HepG2 (cell line): ENCODE data around the gene SLC6A6. TPM values are rescaled to one million over a fixed set of nuclear protein-coding genes. Genes with fewer than 3 reads are reported as not detected.

Source experiments
- AGO1 ChIP-seq: fragments of 200-400 bp; formaldehyde crosslinking; IDR thresholded peaks from 2 replicates; pipeline ENCODE4 v1.6.1; 2017; ENCODE audit warnings: mild to moderate bottlenecking, low read depth, low read length, moderate library complexity; ENCODE audit not compliant: poor library complexity, severe bottlenecking
- CBFB ChIP-seq: sonication (generic); formaldehyde crosslinking; IDR thresholded peaks from 2 replicates; pipeline ENCODE4 v1.4.0; 2020; ENCODE audit warnings: missing genetic modification reagents
- CENPX ChIP-seq: sonication (generic); formaldehyde crosslinking; IDR thresholded peaks from 2 replicates; pipeline ENCODE4 v1.9.0; 2021; ENCODE audit warnings: mild to moderate bottlenecking, missing genetic modification reagents, moderate library complexity
- DNMT1 ChIP-seq: sonication (generic); formaldehyde crosslinking; IDR thresholded peaks from 2 replicates; pipeline ENCODE4 v1.5.1; 2020; ENCODE audit warnings: mild to moderate bottlenecking, missing genetic modification reagents
- ESRRA ChIP-seq: sonication (generic); formaldehyde crosslinking; IDR thresholded peaks from 2 replicates; pipeline ENCODE4 v1.5.1; 2020; ENCODE audit warnings: mild to moderate bottlenecking, low read depth, missing genetic modification reagents
- GMEB2 ChIP-seq: IDR thresholded peaks from 2 replicates; pipeline ENCODE4 v1.6.1; 2016; ENCODE audit warnings: missing biosample characterization, missing genetic modification reagents, low read depth
- JUN ChIP-seq: sonication (generic); formaldehyde crosslinking; IDR thresholded peaks from 2 replicates; pipeline ENCODE4 v1.4.0; 2020; ENCODE audit warnings: mild to moderate bottlenecking, missing genetic modification reagents
- JUND ChIP-seq: sonication (generic); formaldehyde crosslinking; IDR thresholded peaks from 2 replicates; pipeline ENCODE4 v1.8.0; 2022; ENCODE audit warnings: mild to moderate bottlenecking, missing genetic modification reagents
- KDM4B ChIP-seq: sonication (generic); formaldehyde crosslinking; IDR thresholded peaks from 2 replicates; pipeline ENCODE4 v1.4.0; 2020; ENCODE audit warnings: missing genetic modification reagents
- MNT ChIP-seq: fragments of 450-650 bp; IDR thresholded peaks from 2 replicates; pipeline ENCODE4 v1.6.1; 2016
- MXI1 ChIP-seq: IDR thresholded peaks from 3 replicates; pipeline ENCODE4 v1.6.1; 2012; ENCODE audit warnings: low read depth, low read length, inconsistent platforms, borderline replicate concordance
- NR2C2 ChIP-seq: sonication (generic); formaldehyde crosslinking; IDR thresholded peaks from 2 replicates; pipeline ENCODE4 v1.4.0; 2020; ENCODE audit warnings: missing genetic modification reagents, mild to moderate bottlenecking, moderate library complexity, borderline replicate concordance
- RXRA ChIP-seq: sonication (generic); formaldehyde crosslinking; IDR thresholded peaks from 2 replicates; pipeline ENCODE4 v1.5.1; 2020; ENCODE audit warnings: missing genetic modification reagents
- SALL1 ChIP-seq: sonication (generic); formaldehyde crosslinking; IDR thresholded peaks from 2 replicates; pipeline ENCODE4 v1.8.0; 2022; ENCODE audit warnings: mild to moderate bottlenecking, missing genetic modification reagents
- SAP130 ChIP-seq: IDR thresholded peaks from 2 replicates; pipeline ENCODE4 v1.6.1; 2016; ENCODE audit warnings: low read depth
- SMC3 ChIP-seq: IDR thresholded peaks from 2 replicates; pipeline ENCODE4 v1.6.1; 2011; ENCODE audit warnings: low read length, improper control_type of control experiment
- SOX13 ChIP-seq, 3 experiments: fragments of 450-650 bp in 1 of 3; sonication (generic) in 1 of 3; formaldehyde crosslinking in 1 of 3; IDR thresholded peaks in 2 of 3; conservative IDR thresholded peaks in 1 of 3; 2 replicates each; pipeline versions ENCODE4 v1.5.0 to v1.6.1; 2016 to 2020; ENCODE audit warnings: antibody characterized with exemption in 1 of 3, mild to moderate bottlenecking in 1 of 3, missing compliant biosample characterization in 1 of 3, missing genetic modification reagents in 1 of 3, moderate library complexity in 1 of 3
- ZBTB38 ChIP-seq: sonication (generic); formaldehyde crosslinking; IDR thresholded peaks from 2 replicates; pipeline ENCODE4 v1.5.1; 2020; ENCODE audit warnings: mild to moderate bottlenecking, missing genetic modification reagents
- ZIK1 ChIP-seq: sonication (generic); formaldehyde crosslinking; IDR thresholded peaks from 2 replicates; pipeline ENCODE4 v1.5.0; 2020; ENCODE audit warnings: mild to moderate bottlenecking, low read depth, missing genetic modification reagents, borderline replicate concordance
- ZNF264 ChIP-seq: sonication (generic); formaldehyde crosslinking; IDR thresholded peaks from 2 replicates; pipeline ENCODE4 v1.4.0; 2020; ENCODE audit warnings: missing genetic modification reagents
- ZNF607 ChIP-seq: sonication (generic); formaldehyde crosslinking; IDR thresholded peaks from 2 replicates; pipeline ENCODE4 v1.5.1; 2020; ENCODE audit warnings: missing genetic modification reagents, mild to moderate bottlenecking, borderline replicate concordance
- ZNF660 ChIP-seq: sonication (generic); formaldehyde crosslinking; IDR thresholded peaks from 2 replicates; pipeline ENCODE4 v1.5.1; 2020; ENCODE audit warnings: mild to moderate bottlenecking, low read depth, missing genetic modification reagents, borderline replicate concordance
- ZNF703 ChIP-seq: sonication (generic); formaldehyde crosslinking; IDR thresholded peaks from 2 replicates; pipeline ENCODE4 v1.5.1; 2020; ENCODE audit warnings: missing genetic modification reagents, mild to moderate bottlenecking, moderate library complexity, borderline replicate concordance
- ZNF780A ChIP-seq: sonication (generic); formaldehyde crosslinking; IDR thresholded peaks from 2 replicates; pipeline ENCODE4 v1.8.0; 2022; ENCODE audit warnings: mild to moderate bottlenecking, missing genetic modification reagents, moderate library complexity
- polyA plus RNA-seq, 8 experiments: library from polyadenylated mRNA; depleted of rRNA in 3 of 8; stranded (reverse) in 7 of 8; unstranded in 1 of 8; fragments of >200 nt; fragmentation: Illumina TruSeq in 4 of 8; extraction: Trizol in 4 of 8; gene quantifications; 2 replicates each; pipeline versions ENCODE4 v1.2.1 to v1.2.3, GENCODE V29; 2011 to 2016; ENCODE audit warnings: low read depth in 4 of 8, missing spikeins in 1 of 8, mixed read lengths in 1 of 8; ENCODE audit not compliant: insufficient read depth in 1 of 8
- total RNA-seq, 5 experiments: library from RNA; depleted of rRNA; stranded (reverse); fragments of >200 nt; fragmentation: Illumina TruSeq; extraction: Trizol; gene quantifications; 2 replicates each; pipeline ENCODE4 v1.2.3, GENCODE V29; 2016; ENCODE audit warnings: low read depth in 1 of 5

Gene SLC6A6
- total and polyA plus RNA-seq, 2 of the 13 experiments (the other 11 are each of a cell fraction or from before 2014, with no cell fraction given): 14.1 to 20.7 TPM

- no peak for TF ChIP-seq AGO1
- TF ChIP-seq ZBTB38 (CRISPR knock-in tag): peak; percentile 23; the same call in 1 of the 2 replicates
- TF ChIP-seq CBFB (CRISPR knock-in tag): 0 out of 2 replicates have a peak, but pooled peaks have one; percentile 32
- TF ChIP-seq KDM4B (CRISPR knock-in tag): no peak
- TF ChIP-seq DNMT1 (CRISPR knock-in tag): no peak
- no peak for TF ChIP-seq SMC3
- peak; percentile 87; the same call in 1 of the 2 replicates for TF ChIP-seq ESRRA (CRISPR knock-in tag)
- TF ChIP-seq JUN (CRISPR knock-in tag): peak; percentile 83; the same call in 1 of the 2 replicates
- TF ChIP-seq ZNF703: no peak
- TF ChIP-seq GMEB2 (CRISPR knock-in tag): no peak
- peak; percentile 30; the same call in 1 of the 2 replicates for TF ChIP-seq MNT
- no peak for TF ChIP-seq CENPX
- TF ChIP-seq ZNF660 (CRISPR knock-in tag): no peak
- peak; percentile 27; the same call in 1 of the 2 replicates for TF ChIP-seq NR2C2 (CRISPR knock-in tag)
- TF ChIP-seq ZNF264 (CRISPR knock-in tag): no peak
- no peak for TF ChIP-seq SOX13 (IDR thresholded peaks at IDR 0.05)
- TF ChIP-seq SOX13 (CRISPR knock-in tag; conservative IDR thresholded peaks at IDR 0.05 in 1 of 2, IDR thresholded peaks at IDR 0.05 in 1 of 2): 0 out of 4 replicates have a peak, but pooled peaks of 1 of the 2 experiments have one; percentile 7
- 0 out of 2 replicates have a peak, but pooled peaks have one; percentile 21 for TF ChIP-seq RXRA (CRISPR knock-in tag)
- peak; percentile 32; the same call in 1 of the 2 replicates for TF ChIP-seq SAP130
- peak; percentile 95 for TF ChIP-seq ZNF780A
- TF ChIP-seq ZNF607 (CRISPR knock-in tag): no peak
- 0 out of 3 replicates have a peak, but pooled peaks have one; percentile 25 for TF ChIP-seq MXI1
- TF ChIP-seq ZIK1 (CRISPR knock-in tag): no peak
- TF ChIP-seq JUND (CRISPR knock-in tag): peak; percentile 31; the same call in 1 of the 2 replicates
- 0 out of 2 replicates have a peak, but pooled peaks have one; percentile 16 for TF ChIP-seq SALL1 (CRISPR knock-in tag)
Measured at GRCh38 chr3:14451844-14452739, 49.7 kb downstream of the SLC6A6 start (continued).
